ENCODE results near the gene NCOA4. TPM values are rescaled to one million over a fixed set of nuclear protein-coding genes. Genes with fewer than 3 reads are reported as not detected.
"Not testable (repeated sequence)": the region's sequence is repeated elsewhere in the genome, so short reads cannot be mapped to it uniquely, and the experiment has no call there.

NCOA4 gene
- total RNA-seq, 1 donor from 2014 or later, result 103 TPM

DNA sequence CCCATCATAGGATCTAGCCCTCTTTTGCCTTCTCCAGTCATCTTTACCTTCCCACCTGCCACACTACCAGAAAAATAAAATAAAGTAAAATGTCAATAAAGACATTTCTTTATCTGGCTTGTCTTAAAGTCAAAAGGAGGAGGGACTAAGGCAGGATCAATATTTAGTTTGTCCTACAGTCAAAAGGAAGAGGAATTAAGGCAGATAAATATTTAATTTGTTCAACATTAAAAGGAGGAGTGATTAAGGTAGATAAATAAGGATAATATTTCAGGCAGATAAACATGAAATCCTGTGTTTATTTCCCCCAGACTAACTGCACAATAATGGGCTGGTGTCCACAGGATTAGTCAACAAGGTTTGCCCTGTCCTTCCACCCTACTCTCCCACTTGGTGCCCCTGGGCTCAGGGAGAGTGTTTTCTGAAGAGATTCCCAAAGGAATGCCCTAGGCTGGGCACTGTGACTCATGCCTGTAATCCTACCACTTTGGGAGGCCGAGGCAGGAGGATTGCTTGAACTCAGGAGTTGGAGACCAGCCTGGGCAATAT is 33.9 kb upstream of the NCOA4 start:
- intact Hi-C loops (cut with micrococcal nuclease), result no loop called here
- H3K4me1 Mint-ChIP-seq (ENCODE audit: low read depth), result no peaks in the 10 kb centered on the region
- no peak overlapping the region for H3K4me3 Mint-ChIP-seq (ENCODE audit: low read depth)
- H3K27ac Mint-ChIP-seq, result no peak overlapping the region
- H3K36me3 Mint-ChIP-seq (ENCODE audit: low read depth), result no peaks in the 10 kb centered on the region
- no peak for DNase-seq (ENCODE audit: low spot score)
- H3K9me3 Mint-ChIP-seq, result no peaks in the 10 kb centered on the region
- H3K27me3 Mint-ChIP-seq (ENCODE audit: low read depth), result peaks cover 4% of the 10 kb centered on the region

DNA sequence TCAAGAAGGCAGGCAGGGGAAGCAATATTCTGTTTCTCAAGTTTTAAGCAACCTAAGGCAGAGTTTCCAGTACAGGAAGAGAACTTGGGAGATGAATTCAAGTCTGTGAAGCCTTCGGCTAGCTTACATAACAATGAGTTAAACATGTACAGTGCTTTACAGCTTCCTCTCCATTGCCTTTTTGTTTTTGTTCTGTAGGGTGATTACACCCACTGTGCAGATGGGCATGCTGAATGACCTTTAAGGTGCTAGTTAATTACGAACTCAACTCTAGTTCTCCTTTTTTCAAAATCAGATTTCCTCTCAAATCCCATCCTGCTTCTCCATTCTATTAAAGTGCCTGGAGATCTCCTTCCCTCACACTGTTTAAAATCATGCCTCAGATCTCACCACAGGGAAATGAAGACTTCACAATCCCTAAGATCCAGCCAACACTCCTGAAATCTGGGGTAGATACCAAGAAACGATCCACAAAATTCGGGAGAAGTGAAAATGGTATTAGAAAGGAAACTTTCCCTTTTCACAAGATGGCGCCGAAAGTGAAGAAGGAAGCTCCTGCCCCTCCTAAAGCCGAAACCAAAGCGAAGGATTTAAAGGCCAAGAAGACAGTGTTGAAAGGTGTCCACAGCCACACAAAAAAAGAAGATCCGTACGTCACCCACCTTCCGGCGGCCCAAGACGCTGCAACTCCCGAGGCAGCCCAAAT is 32.5 kb upstream of the NCOA4 start:
- H3K36me3 Mint-ChIP-seq (ENCODE audit: low read depth), result no peaks in the 10 kb centered on the region
- no peaks in the 10 kb centered on the region for H3K9me3 Mint-ChIP-seq
- no peaks in the 10 kb centered on the region for H3K4me1 Mint-ChIP-seq (ENCODE audit: low read depth)
- H3K4me3 Mint-ChIP-seq (ENCODE audit: low read depth), result no peak overlapping the region
- H3K27me3 Mint-ChIP-seq (ENCODE audit: low read depth), result peaks cover 4% of the 10 kb centered on the region
- no peak overlapping the region for H3K27ac Mint-ChIP-seq
- intact Hi-C loops (cut with micrococcal nuclease), result no loop called here
- no peak for DNase-seq (ENCODE audit: low spot score)

DNA sequence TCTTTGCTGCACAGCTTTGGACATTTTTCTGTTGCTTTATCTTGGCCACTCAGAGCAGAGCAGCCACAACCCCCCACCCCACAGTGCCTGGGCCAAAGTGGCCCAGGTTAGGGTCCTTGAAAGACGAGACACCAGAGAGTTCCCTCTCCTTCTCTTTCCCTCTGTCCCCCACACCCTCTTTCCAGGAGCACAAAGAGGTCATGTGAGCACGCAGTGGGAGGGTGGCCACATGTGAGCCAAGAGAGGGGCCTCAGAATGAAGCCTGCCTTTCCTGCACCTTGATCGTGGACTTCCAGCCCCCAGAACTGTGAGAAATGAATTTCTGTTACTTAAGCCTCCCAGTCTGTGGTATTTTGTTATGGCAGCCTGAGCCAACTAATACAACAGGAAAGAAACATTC is 30.3 kb upstream of the NCOA4 start:
- Mint-ChIP-seq H3K27me3 (ENCODE audit: low read depth) (peaks cover 7% of the 10 kb centered on the region), H3K4me3 (ENCODE audit: low read depth) (no peak overlapping the region), H3K9me3 (no peaks in the 10 kb centered on the region), H3K27ac (no peak overlapping the region), H3K4me1 (ENCODE audit: low read depth) (no peaks in the 10 kb centered on the region), H3K36me3 (ENCODE audit: low read depth) (no peaks in the 10 kb centered on the region)
- no peak for DNase-seq (ENCODE audit: low spot score)
- intact Hi-C loops (cut with micrococcal nuclease), result no loop called here

DNA sequence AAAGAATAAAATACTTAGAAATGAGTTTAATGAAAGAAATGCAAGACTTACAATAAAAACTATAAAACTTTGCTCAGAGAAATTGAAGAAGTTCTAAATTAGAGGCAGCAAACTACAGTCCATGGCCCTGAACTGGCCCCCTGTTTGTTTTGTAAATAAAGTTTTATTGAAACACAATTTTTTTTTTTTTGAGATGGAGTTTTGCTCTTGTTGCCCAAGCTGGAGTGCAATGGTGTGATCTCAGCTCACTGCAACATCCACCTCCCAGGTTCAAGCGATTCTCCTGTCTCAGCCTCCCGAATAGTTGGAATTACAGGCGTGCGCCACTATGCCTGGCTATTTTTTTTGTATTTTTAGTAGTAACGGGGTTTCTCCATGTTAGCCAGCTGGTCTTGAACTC is 27.5 kb upstream of the NCOA4 start:
- intact Hi-C loops (cut with micrococcal nuclease); H3K4me1 Mint-ChIP-seq (ENCODE audit: low read depth); H3K36me3 Mint-ChIP-seq (ENCODE audit: low read depth); H3K9me3 Mint-ChIP-seq; DNase-seq (ENCODE audit: low spot score); H3K27ac Mint-ChIP-seq; H3K4me3 Mint-ChIP-seq (ENCODE audit: low read depth); H3K27me3 Mint-ChIP-seq (ENCODE audit: low read depth): not testable (repeated sequence)

DNA sequence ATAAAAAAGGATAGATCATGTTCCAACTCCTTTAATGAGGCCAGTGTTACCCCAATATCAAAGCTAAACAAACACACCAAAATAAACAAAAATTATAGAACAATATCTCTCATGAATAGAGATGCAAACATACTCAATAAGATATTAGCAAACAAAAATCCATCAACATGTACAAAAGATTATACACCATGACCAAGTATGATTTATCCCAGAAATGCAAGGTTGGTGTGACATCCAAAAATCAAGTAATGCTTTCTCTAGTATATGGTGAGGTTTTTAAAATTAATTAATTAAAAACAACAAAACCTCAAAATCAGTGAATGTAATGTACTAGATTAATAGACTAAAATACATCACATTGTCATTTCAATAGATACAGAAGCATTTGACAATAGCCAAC is 26.6 kb upstream of the NCOA4 start:
- Mint-ChIP-seq H3K27ac (no peak overlapping the region), H3K36me3 (ENCODE audit: low read depth) (no peaks in the 10 kb centered on the region), H3K27me3 (ENCODE audit: low read depth) (peaks cover 3% of the 10 kb centered on the region), H3K9me3 (no peaks in the 10 kb centered on the region), H3K4me3 (ENCODE audit: low read depth) (no peak overlapping the region), H3K4me1 (ENCODE audit: low read depth) (peaks cover 3% of the 10 kb centered on the region)
- DNase-seq (ENCODE audit: low spot score), result no peak
- intact Hi-C loops (cut with micrococcal nuclease), result no loop called here

DNA sequence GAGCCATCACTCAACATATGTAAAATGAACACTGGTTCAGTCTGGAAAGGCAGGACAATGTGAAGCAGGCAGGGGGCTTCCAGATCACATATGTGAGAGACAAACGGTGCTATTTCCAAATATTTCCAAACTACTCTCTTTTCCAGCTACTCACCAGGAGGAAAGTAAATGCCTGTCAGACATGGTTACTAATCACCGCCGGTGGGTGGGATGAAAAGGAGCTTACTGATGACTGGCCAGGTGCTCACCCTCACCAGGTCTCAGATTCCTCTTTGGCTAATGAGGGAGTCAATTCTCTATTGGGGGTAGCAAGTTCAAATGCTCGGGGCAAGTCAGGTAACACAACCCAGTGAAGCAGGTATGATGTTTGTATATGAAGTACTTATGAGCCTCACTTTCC is 25.3 kb upstream of the NCOA4 start:
- intact Hi-C loops (cut with micrococcal nuclease), result no loop called here
- no peak overlapping the region for H3K4me3 Mint-ChIP-seq (ENCODE audit: low read depth)

DNA sequence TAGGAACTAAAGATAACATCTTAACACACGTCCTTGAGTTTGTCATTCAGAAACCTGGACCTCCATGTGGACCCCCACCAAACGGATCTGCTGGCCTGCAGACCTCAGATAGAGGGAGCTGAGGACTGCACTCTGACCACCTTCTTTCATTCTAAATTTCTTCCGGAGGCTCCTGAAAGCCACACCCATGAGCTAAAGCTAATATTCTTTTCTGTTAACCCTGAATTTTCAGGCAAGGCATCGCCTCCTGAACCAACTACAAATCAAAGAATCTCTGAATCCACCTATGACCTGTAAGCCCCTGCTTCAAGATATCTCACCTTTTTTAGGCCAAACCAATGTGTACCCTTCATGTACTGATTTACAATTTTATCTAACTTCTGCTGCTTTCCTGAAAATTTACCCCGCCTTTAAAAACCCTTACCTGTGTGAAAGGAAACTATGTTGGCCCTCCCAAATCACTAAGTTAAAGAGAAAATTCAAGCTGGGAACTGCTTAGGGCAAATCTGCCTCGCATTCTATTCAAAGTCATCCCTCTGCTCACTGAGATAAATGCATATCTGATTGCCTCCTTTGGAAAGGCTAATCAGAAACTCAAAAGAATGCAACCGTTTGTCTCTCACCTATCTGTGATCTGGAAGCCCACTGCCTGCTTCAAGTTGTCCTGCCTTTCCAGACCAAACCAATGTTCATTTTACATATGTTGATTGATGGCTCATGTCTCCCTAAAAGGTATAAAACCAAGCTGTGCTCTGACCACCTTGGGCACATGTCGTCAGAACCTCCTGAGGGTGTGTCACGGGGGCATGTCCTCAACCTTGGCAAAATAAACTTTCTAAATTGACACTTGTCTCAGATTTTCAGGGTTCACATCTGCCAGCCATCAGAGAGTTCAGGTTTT is 23.4 kb upstream of the NCOA4 start:
- no peak overlapping the region for H3K27ac Mint-ChIP-seq
- intact Hi-C loops (cut with micrococcal nuclease), result no loop called here
- no peak overlapping the region for H3K4me3 Mint-ChIP-seq (ENCODE audit: low read depth)
- peaks cover 8% of the 10 kb centered on the region for H3K27me3 Mint-ChIP-seq (ENCODE audit: low read depth)
- no peaks in the 10 kb centered on the region for H3K9me3 Mint-ChIP-seq
- no peak for DNase-seq (ENCODE audit: low spot score)
- no peaks in the 10 kb centered on the region for H3K36me3 Mint-ChIP-seq (ENCODE audit: low read depth)
- H3K4me1 Mint-ChIP-seq (ENCODE audit: low read depth), result peaks cover 8% of the 10 kb centered on the region

More for the DNA sequence above, 25.3 kb upstream of the NCOA4 start:
- Mint-ChIP-seq H3K4me1 (ENCODE audit: low read depth) (peaks cover 8% of the 10 kb centered on the region), H3K27me3 (ENCODE audit: low read depth) (peaks cover 8% of the 10 kb centered on the region), H3K36me3 (ENCODE audit: low read depth) (no peaks in the 10 kb centered on the region), H3K9me3 (no peaks in the 10 kb centered on the region), H3K27ac (no peak overlapping the region)
- DNase-seq (ENCODE audit: low spot score), result no peak

DNA sequence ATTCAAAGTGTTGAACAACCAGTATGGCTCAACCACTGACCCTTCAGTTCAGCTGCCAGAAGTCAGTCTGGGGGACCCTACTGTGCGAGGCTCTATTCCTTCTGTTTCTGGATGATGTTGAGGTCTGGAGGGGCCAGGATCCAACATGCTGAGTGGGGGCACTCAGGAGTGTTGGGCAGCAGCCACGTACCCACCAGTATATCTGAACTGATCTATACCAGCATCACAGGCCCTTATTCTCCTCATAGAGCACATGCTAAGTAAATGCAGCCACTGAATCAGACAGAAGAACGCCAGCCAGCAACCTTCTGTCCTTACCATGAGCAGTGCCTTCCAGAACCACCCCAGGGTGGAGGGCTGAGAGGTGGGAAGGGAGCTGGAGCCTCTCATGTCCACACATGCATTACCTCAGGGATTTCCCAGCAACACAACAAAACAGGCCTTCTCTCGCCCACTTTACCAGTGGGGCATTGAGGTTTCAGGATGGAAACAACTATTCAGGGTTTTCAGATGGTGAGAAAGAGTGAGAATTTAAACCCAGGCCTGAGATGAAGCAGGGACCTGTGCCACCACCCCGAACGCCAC is 22.5 kb upstream of the NCOA4 start:
- Mint-ChIP-seq H3K27ac (no peak overlapping the region), H3K9me3 (no peaks in the 10 kb centered on the region), H3K4me1 (ENCODE audit: low read depth) (peaks cover 8% of the 10 kb centered on the region), H3K27me3 (ENCODE audit: low read depth) (peaks cover 8% of the 10 kb centered on the region), H3K4me3 (ENCODE audit: low read depth) (no peak overlapping the region), H3K36me3 (ENCODE audit: low read depth) (no peaks in the 10 kb centered on the region)
- DNase-seq (ENCODE audit: low spot score), result no peak
- intact Hi-C loops (cut with micrococcal nuclease), result no loop called here

DNA sequence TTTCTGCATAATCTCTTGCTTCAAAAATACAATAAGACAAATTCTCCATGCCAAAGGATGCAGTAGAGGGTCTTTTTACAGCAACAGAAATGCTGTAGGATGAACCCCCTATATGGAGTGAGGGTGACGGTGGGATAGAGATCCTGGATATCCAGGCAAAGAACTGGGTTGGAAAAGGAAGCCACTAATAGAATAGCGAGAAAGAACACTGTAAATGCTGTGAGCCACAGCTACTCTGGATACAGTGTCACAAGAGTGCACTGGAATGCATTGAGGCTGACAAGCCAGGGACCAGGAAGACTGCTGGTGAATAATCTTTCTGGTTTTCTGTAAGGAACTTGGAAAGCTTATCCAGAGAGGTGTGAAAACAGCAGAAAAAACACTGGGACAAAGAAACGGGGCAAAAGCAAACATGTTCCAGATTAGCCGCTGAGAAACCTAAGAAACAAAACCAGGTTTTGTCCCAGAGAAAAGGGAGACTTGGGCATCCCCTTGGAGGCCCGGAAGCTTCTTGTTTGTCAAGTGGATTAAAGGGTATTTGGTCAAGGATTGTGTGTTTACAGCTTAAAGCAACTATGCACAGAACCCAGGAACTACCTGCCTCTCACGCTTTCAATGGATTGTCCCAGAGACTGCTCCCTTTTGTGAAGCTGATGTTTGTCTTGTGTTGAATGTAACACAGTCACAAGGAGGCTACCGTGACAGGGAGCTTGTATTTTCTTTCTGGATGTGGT is 21.8 kb upstream of the NCOA4 start:
- intact Hi-C loops (cut with micrococcal nuclease), result no loop called here
- Mint-ChIP-seq H3K4me1 (ENCODE audit: low read depth) (peaks cover 8% of the 10 kb centered on the region), H3K4me3 (ENCODE audit: low read depth) (no peak overlapping the region), H3K27ac (no peak overlapping the region), H3K27me3 (ENCODE audit: low read depth) (peaks cover 5% of the 10 kb centered on the region), H3K36me3 (ENCODE audit: low read depth) (no peaks in the 10 kb centered on the region), H3K9me3 (no peaks in the 10 kb centered on the region)
- DNase-seq (ENCODE audit: low spot score), result no peak

DNA sequence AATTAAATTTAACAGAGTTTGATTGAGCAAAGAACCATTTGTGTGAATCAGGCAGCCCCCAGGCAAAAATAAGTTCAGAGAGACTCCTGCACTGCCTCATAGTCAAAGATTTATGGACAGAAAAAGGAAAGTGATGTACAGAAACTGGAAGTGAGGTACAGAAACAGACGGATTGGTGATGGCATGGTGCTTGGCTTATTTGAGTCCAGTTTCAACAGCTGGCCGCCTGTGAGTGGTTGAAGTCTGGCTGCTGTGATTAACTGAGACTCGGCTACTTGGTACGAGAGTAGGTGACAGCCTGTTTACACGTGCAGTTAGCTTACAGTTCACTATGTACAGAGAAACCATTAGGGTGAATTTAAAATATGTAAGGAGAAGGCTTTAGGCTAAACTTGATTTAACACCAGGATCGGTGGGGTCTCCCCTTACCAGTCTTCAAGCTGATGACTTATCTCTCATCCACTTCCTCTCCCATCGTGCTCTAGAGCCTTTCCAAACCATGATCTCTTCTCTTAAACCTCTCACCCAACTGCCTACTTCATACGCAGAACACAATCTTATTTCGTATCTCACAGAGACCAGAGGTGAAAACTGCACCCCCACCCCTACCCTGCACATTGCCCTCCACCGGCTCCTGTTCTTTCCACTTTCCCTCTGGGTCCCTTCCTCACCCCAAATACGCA is 20.7 kb upstream of the NCOA4 start:
- no peak for DNase-seq (ENCODE audit: low spot score)
- no peak overlapping the region for H3K27ac Mint-ChIP-seq
- peaks cover 7% of the 10 kb centered on the region for H3K27me3 Mint-ChIP-seq (ENCODE audit: low read depth)
- no peaks in the 10 kb centered on the region for H3K9me3 Mint-ChIP-seq
- no peaks in the 10 kb centered on the region for H3K36me3 Mint-ChIP-seq (ENCODE audit: low read depth)
- intact Hi-C loops (cut with micrococcal nuclease), result no loop called here
- no peak overlapping the region for H3K4me3 Mint-ChIP-seq (ENCODE audit: low read depth)
- H3K4me1 Mint-ChIP-seq (ENCODE audit: low read depth), result peaks cover 8% of the 10 kb centered on the region

DNA sequence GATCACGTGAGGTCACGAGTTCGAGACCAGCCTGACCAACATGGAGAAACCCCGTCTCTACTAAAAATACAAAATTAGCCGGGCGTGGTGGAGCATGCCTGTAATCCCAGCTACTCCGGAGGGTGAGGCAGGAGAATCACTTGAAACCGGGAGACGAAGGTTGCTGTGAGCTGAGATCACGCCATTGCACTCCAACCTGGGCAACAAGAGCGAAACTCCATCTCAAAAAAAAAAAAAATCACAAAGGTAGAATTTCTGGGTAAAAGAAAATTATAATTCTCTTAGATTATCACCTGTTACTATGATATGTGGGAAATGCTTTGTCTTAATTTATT is 19.0 kb upstream of the NCOA4 start:
- not testable (repeated sequence) for H3K4me3 Mint-ChIP-seq (ENCODE audit: low read depth)

DNA sequence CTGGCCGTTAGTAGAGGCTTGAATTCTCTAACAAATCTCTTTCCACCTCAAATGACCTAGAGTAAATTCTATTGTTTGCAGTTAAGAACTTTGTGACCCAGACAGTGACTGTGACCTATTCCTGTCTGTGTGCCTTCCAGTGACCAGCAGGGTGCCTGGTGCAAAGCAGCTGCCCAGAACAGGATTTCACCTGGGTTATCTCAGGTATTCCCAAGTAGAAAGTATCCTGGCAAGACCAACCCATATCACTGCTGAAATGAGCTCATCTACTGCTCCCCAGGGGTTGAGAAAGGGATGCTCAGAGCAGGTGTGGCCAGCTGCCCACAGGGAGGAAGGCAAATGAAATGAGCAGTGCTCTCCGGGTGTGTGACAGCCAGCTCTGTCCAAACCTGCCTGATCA is 17.7 kb upstream of the NCOA4 start:
- H3K9me3 Mint-ChIP-seq, result no peaks in the 10 kb centered on the region
- intact Hi-C loops (cut with micrococcal nuclease), result no loop called here
- no peak for DNase-seq (ENCODE audit: low spot score)
- H3K27me3 Mint-ChIP-seq (ENCODE audit: low read depth), result peaks cover 8% of the 10 kb centered on the region
- H3K4me1 Mint-ChIP-seq (ENCODE audit: low read depth), result peaks cover 5% of the 10 kb centered on the region
- H3K4me3 Mint-ChIP-seq (ENCODE audit: low read depth), result no peak overlapping the region
- no peak overlapping the region for H3K27ac Mint-ChIP-seq
- no peaks in the 10 kb centered on the region for H3K36me3 Mint-ChIP-seq (ENCODE audit: low read depth)

More for the DNA sequence above, 19.0 kb upstream of the NCOA4 start:
- H3K27ac Mint-ChIP-seq; H3K9me3 Mint-ChIP-seq; DNase-seq (ENCODE audit: low spot score); H3K36me3 Mint-ChIP-seq (ENCODE audit: low read depth); H3K27me3 Mint-ChIP-seq (ENCODE audit: low read depth); H3K4me1 Mint-ChIP-seq (ENCODE audit: low read depth); intact Hi-C loops (cut with micrococcal nuclease): not testable (repeated sequence)

Measured in activated T-helper 2 cell treated with anti-CD3 and anti-CD28 coated beads, Interferon-gamma antibody, Interleukin-2, Interleukin-4, amounts not matched to agents 10 μg/mL and 5 μg/mL and 100 μg/mL, durations not matched to agents 14 hours and 24 hours and 36 hours (primary cell).